Hematopoietic multipotent progenitor cell treated with erythropoietin and hydrocortisone succinate and interleukin-3 and kit ligand, for 8 days (in vitro differentiated cells): Measurements from ENCODE around the gene CCR1.
"Not testable (repeated sequence)": the region's sequence is repeated elsewhere in the genome, so short reads cannot be mapped to it uniquely, and the experiment has no call there.

Source experiments
- DNase-seq: peaks from one replicate; pipeline ENCODE4 v3.0.0-alpha.2; 2015

The CCR1 gene

DNA sequence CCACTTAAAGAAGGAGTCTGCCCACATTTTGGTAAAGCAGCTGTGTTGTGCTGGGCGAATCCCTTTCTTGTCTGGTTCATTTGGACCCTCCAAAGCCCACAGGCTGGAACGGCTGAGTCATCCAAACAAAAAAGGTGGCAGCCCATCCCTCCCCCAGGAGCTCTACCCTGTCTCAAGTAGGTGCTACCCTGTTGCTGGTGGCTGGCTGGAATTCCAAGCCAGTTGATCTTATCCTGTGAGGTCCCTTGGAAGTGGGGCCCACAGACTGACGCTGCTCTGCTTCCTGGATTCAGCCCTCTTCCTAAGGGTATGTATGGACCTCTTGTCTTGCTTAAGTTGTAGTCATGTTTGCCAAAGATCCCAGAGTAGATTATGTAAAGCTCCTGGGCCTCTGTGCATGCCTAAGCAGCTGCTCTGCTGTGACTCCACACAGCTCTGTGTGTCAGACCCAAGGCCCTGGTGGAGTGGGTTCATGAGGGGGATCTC, 44.5 kb downstream of the CCR1 start:
- no peak for DNase-seq

DNA sequence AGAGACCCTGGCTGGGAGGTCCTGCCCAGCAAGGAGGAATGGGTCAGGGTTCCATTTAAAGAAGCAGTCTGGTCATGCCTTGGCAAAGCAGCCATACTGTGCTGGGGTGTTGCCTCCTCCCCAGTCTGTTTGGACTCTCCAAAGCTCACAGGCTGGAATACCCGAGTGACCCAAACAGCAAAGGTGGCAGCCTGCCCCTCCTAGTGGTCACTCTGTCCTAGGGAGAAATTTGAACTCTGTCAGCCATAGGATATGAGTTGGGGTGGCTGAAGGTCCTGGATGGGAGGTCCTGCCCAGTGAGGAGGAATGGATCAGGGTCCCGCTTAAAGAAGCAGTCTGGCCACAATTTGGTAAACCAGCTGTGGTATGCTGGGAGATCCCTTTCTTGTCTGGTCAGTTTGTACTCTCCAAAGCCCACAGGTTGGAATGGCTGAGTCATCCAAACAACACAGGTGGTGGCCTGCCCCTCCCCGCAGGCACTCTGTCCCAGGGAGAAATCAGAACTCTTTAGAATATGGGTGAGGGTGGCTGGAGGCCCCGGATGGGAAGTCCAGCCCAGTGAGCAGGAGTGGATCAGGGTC, 45.0 kb downstream of the CCR1 start:
- no peak for DNase-seq

GRCh38 chr3:46157685-46158084, 50.4 kb downstream of the CCR1 start:
- DNase-seq = not testable (repeated sequence)

GRCh38 chr3:46154311-46154710, 53.8 kb downstream of the CCR1 start:
- DNase-seq = no peak
